NOMO-1 treated with dmso at 0.1 percent for 144 hours (cell line): Measurements from ENCODE around the gene MYCBPAP.
A peak's percentile ranks its signal among the peaks of the same experiment; 100 is the strongest.

Experiments
- DNase-seq: peaks from one replicate; lab custom pipeline; 2025; ENCODE audit not compliant: unreplicated experiment; lab: John Stamatoyannopoulos, UW

MYCBPAP gene

GRCh38 chr17:50536683-50537646 is 28.7 kb downstream of the MYCBPAP start:
- DNase-seq, result no peak

DNA sequence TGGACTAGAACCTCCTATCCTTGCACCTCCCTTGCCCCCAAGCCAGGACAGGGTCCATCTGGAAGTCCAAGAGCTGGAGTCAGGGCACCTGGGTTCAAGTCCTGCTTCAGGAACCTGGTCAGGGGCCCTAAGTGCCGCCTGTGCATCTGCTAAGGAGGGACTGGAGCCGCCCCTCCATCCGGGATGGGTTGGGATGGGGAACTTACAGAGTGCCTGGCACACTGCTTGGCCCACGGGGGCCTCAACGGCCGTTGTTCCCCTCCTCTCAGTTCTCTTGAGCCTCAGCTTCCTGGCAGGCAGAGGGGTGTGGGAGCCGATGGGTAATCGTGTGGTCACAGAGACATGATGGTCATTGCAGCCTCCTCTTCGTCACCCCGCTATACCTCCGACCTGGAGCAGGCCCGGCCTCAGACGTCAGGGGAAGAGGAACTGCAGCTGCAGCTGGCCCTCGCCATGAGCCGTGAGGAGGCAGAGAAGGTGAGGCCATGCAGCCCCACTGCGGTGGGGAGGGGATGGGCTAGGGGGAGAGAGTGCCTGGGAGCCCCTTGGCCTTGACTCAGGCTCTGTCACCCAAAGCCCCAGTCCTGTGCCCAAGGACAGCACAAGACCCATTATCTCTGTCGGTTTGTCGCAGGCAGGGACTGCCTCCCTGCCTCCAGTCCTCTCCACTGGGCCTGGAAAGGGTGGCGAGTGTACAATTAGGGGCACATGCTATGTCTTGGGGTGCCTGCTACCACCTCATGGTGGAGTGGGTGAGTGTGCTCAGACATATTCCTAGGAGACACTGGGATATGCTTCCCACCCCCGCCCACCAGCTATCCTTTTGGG is 29.7 kb downstream of the MYCBPAP start:
- DNase-seq, result no peak

GRCh38 chr17:50538549-50539410 is 30.5 kb downstream of the MYCBPAP start:
- DNase-seq, result no peak

DNA sequence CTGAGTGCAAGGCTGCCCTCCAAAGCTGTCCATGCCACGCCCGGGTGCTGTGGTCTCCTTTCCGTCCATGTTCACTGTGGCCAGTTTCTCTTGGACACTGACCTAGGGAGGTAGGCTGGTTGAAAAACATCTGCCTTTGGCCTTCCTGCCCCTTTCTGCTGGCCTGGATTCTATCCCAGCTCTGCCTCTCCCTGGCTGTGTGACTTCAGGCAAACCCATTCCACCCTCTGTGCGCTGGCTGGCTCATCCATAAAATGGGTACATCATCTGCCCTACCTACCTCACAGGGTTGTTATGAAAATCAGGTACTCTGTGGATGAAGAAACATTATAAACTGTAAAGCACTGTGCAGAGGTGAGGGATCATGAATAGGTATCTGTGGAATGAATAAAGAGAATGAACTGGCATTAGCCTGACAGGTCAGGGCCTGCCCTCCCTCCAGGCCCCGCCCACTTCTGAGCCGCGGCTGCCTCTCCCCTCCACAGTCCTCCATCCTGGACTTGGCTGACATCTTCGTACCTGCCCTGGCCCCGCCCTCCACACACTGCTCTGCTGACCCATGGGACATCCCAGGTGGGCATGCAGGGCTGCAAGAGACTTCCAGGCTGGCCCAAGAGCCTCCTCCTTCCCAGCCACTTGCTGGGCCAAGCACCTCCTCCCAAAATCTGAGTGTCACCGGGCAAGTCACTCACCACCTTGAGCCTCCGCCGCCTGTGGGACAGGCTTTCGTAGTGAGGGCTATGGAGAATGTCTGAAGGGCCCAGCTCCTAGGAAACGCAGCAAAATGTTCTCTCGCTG is 31.7 kb downstream of the MYCBPAP start:
- DNase-seq, result no peak

DNA sequence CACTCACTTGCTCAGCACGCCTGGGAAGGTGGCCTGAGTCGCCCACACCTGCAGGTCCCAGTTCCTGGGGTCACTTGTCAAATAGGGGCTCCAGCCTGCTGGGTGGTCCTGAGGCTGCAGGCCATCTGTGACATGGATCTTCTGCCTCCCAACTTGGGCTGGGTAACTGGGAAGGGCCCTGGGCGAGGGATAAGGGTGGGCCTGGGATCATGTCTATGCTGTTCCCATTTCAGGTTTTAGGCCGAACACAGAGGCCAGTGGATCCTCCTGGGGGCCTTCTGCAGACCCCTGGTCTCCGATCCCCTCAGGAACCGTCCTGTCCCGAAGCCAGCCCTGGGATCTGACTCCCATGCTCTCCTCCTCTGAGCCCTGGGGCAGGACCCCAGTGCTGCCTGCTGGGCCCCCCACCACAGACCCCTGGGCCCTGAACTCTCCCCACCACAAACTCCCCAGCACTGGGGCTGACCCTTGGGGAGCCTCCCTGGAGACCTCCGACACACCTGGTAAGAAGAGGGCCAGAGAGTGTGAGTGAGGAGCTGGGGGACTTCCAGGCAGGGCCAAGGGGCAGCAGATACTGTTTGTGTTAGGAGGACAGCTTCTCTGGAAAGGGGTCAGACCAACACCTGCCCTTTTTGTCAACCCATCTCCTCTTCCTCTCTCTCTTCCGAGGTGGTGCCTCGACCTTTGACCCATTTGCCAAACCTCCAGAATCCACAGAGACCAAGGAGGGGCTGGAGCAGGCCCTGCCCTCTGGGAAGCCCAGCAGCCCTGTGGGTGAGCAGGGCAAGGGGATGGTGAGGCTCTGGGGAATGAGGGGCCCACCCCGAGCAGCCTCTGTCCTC is 32.5 kb downstream of the MYCBPAP start:
- DNase-seq, result no peak

GRCh38 chr17:50541402-50541715 is 33.1 kb downstream of the MYCBPAP start:
- DNase-seq, result no peak

DNA sequence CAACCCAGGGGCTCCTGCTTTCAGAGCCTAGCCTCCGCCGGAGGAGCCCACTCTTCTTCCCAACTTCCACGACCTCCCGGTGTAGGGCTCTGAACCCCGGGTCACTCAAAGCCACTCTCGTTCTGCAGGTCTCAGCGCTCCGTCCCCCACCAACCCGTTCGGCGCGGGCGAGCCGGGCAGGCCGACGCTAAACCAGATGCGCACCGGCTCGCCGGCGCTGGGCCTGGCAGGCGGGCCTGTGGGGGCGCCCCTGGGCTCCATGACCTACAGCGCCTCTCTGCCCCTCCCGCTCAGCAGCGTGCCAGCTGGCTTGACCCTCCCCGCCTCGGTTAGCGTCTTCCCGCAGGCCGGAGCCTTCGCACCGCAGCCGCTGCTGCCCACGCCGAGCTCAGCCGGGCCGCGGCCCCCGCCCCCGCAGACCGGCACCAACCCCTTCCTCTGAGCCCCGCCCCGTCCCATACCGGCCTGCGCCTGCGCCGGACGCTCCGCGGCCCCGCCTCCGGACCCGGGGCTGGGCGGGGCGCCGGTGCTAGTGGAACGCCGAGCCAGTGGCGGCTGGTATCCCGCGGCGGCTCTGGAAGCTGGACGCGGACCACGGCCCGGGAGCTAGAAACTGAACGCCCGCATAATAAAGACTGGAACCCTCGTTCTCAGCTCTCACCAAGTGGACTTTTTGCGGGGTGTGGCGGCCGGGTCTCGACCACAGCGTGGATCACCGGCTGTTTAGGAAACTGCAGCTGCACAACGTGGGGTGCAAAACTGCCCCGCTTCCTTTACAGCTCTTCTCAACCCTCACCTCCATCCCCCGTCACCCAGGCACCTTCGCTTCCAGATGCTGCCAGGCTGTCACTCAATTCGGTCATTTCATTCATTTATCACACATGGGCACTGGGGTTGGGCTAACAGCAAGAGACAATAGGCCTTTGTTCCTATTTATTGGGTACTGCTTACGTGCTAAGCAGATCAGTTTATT is 33.8 kb downstream of the MYCBPAP start:
- DNase-seq, result peak; percentile 32

- no peak for DNase-seq
Measured at GRCh38 chr17:50542795-50543774, 34.8 kb downstream of the MYCBPAP start.

- no peak for DNase-seq
Measured at GRCh38 chr17:50544516-50544915, 36.3 kb downstream of the MYCBPAP start.

GRCh38 chr17:50545311-50545710 is 37.1 kb downstream of the MYCBPAP start:
- no peak for DNase-seq

DNA sequence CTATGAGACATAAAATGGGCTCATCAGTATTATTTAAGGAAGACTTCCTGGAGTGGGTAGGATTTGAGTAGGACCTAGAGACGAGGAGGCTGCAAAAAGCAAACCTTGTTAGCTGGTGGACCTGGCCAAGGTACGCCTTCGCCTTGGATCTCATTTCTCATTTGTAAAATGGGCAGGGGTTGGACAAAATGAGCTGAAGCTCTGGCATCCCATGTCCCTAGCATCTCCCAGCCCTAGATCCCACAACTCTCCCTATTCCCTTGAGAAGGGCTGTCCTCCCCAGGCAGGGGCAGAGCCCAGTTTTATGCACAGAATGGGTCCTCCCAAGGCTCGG is 38.4 kb downstream of the MYCBPAP start:
- no peak for DNase-seq

- DNase-seq, result peak; percentile 83
Measured at GRCh38 chr17:50547035-50547735, 38.9 kb downstream of the MYCBPAP start, which contains the start of gene SPATA20. TSS of gene SPATA20 (plus strand) at chr17:50547174. CDS start at chr17:50547209, 35 bp downstream.

DNA sequence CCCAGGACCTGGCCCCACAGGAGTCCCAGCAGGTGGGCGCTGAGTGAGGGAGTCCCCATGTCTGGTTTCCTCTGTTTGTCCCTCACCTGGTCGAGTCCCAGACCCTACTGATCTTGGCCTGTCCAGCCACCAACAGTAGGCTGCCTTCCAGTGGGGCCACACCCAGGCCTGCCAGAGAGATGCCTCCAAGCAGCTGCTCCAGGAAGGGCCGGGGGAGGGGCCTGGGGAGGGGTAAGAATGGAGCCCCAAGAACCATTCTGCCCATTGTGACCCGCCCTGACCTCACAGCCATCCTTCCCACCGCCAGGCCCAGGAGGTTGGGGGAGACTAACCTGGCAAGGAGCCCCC is 39.5 kb downstream of the MYCBPAP start:
- no peak for DNase-seq

- DNase-seq, result no peak
Measured at GRCh38 chr17:50548831-50549230, 40.6 kb downstream of the MYCBPAP start.

- no peak for DNase-seq
Measured at GRCh38 chr17:50549256-50549941, 41.2 kb downstream of the MYCBPAP start.

GRCh38 chr17:50549969-50550368 is 41.7 kb downstream of the MYCBPAP start:
- no peak for DNase-seq
